HuH-7 (cell line): ENCODE data around the gene IGSF10.
A peak's percentile ranks its signal among the peaks of the same experiment; 100 is the strongest.
"Not testable (repeated sequence)": the region's sequence is repeated elsewhere in the genome, so short reads cannot be mapped to it uniquely, and the experiment has no call there.

Experiments
- DNase-seq: peaks from one replicate; pipeline ENCODE4 v3.0.0; 2011; ENCODE audit warnings: low spot score

Gene IGSF10

DNA sequence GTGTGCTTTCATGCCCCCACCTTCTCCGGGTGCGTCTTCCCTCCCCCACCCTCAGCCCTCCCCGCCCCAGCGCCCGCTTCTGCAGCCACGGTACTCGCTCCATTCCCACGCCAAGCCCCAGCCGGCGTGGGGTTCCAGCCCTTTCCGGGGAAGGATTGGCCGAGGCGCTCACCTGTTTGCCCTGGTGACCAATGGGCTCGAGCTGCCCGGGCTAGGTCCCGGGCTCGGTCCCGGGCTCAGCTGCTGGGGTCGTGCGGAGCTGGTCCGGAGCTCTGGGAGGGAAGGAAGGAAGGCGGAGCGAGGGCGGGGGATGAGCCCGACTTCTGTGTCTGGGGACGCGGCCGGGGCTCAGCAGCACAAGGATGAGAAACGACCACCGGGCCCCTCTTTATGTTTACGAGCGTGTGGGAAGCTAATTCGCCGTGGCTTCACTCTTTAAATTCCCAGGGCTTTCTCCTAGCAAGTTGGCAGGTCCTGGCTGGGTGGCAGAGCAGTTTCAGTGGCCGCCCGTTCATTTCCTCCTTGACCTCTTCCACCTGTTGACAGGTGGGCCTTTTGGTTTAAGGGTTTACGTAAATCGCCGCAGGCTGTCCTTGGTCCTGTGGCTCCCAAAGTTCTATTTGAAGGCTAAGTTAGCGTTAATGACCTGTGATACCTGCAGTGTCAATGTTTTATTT lies at the start of gene IGSF10:
TSS of gene IGSF10 (minus strand) at position 288 of the 677 bp plus-strand sequence. CDS start 2,352 bp downstream, outside the sequence.
- DNase-seq, result peak; percentile 39

DNA sequence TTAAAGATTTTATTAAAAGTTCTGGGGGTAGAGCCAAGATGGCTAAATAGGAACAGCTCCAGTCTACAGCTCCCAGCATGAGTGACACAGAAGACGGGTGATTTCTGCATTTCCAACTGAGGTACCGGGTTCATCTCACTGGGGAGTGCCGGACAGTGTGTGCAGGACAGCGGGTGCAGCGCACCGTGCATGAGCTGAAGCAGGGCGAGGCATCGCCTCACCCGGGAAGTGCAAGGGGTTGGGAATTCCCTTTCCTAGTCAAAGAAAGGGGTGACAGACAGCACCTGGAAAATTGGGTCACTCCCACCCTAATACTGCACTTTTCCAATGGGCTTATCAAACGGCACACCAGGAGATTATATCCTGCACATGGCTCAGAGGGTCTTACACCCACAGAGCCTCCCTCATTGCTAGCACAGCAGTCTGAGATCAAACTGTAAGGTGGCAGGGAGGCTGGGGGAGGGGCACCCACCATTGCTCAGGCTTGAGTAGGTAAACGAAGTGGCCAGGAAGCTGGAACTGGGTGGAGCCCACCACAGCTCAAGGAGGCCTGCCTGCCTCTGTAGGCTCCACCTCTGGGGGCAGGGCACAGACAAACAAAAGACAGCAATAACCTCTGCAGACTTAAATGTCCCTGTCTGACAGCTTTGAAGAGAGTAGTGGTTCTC lies 48.7 kb upstream of the IGSF10 start:
- not testable (repeated sequence) for DNase-seq

DNA sequence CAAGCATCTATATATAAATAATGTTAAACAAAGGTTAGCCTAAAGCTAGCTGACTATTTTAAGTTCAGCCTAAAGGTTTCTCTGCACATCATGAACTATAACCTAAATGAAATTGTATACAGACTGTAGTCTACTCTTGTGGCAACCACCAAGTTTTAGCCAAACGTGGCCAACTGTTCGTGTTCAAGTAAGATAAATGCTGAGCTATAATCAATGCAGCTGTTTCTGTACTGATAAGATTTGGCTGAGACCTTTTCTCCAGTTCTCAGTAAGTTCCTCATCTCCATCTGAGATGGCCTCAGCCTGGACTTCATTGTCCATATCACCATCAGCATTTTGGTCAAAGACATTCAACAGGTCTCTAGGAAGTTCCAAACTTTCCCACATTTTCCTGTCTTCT lies 43.7 kb upstream of the IGSF10 start:
- no peak for DNase-seq

GRCh38 chr3:151503074-151503473 lies 42.2 kb upstream of the IGSF10 start:
- no peak for DNase-seq

- no peak for DNase-seq
These were observed 41.2 kb upstream of the IGSF10 start for GRCh38 chr3:151501923-151502632.

DNA sequence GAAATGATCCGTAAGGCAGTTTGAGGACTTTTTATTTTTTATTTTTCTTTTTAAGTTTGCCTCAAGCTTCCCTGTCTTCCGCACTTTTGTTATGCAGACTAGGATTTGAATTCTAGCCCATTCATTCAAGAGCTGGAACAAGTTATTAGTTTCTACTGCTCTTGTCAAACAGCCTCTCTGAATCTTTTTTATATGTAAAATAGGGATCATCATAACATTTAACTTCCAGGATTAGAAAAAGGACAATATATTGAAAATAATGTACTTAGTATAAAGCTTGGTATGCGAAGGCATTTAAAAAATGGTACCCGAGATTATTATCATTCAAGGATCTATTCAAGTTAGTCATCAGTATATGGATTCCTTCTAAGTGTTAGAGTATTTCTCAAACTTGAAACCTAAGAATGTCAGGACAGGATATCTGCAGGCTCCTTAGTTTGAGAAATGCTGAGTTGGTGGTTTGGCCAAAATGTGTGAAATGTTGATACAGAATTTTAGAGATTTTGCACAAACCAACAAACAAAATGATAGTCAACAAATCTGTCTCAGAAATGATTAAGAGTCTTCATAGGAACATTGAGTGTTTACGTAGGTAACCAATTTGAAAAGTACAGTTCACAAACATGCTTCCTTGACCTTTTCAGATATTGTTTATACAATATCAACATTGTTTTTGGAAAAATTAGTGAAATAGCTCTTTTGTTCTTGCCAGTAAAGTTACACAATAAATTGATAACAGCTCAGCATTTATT lies 40.5 kb upstream of the IGSF10 start:
- DNase-seq, result no peak

- no peak for DNase-seq
These were observed 38.3 kb upstream of the IGSF10 start for GRCh38 chr3:151499168-151499567.

- DNase-seq, result no peak
These were observed 30.7 kb upstream of the IGSF10 start for GRCh38 chr3:151491525-151491924.

DNA sequence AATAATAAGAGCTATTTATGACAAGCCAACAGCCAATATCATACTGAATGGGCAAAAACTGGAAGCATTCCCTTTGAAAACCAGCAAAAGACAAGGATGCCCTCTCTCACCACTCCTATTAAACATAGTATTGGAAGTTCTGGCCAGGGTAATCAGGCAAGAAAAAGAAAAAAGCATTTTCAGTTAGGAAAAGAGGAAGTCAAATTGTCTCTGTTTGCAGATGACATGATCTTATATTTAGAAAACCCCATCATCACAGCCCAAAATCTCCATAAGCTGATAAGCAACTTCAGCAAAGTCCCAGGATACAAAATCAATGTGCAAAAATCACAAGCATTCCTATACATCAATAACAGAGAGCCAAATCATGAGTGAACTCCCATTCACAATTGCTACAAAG lies 27.0 kb upstream of the IGSF10 start:
- DNase-seq, result not testable (repeated sequence)

DNA sequence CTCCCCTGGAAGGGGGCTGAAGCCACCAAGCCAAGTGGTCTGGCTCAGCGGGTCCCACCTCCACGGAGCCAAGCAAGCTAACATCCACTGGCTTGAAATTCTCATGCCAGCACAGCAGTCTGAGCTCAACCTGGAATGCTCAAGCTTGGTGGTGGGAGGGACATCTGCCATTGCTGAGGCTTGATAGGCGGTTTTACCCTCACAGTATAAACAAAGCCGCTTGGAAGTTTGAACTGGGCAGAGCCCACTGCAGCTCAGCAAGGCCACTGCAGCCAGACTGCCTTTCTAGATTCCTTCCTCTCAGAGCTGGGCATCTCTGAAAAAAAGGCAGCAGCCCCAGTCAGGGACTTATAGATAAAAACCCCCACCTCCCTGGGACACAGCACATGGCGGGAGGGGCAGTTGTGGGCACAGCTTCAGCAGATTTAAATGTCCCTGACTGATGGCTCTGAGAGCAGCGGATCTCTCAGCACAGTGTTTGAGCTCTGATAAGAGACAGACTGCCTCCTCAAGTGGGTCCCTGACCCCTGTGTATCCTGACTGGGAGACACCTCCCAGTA lies 23.2 kb upstream of the IGSF10 start:
- no peak for DNase-seq

DNA sequence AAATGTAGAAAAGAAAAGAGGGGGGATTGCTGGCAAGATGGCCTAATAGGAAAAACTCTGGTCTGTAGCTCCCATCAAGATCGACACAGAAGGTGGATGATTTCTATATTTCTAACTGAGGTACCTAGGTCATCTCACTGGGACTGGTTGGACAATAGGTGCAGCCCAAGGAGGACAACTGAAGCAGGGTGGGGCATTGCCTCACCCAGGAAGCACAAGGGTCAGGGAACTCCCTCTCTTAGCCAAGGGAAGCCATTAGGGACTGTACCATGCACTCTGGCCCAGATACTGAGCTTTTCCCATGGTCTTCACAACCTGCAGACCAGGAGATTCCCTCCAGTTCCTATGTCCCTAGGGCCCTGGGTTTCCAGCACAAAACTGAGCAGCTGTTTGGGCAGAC lies 22.6 kb upstream of the IGSF10 start:
- DNase-seq, result no peak

- no peak for DNase-seq
These were observed 19.6 kb upstream of the IGSF10 start for GRCh38 chr3:151480492-151480891.

DNA sequence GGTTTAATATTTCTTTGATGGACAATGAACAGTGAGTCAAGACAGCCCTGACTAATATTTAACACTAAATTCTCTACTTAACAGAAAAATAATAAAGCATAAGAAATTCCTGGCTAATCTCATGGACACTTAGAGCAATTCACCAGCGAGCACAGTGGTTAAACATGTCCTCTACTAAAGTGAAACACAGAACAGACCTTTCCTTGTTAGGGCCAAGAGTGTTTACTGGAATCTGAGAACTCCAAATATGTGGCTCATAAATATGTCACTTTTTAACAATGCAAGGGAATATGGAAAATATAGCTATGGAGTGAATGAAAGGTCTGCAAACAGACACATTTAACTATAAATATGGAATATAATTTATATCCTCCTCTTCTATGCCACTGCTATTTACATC lies 18.6 kb upstream of the IGSF10 start:
- DNase-seq, result no peak

GRCh38 chr3:151478335-151478697 lies 17.5 kb upstream of the IGSF10 start:
- no peak for DNase-seq

DNA sequence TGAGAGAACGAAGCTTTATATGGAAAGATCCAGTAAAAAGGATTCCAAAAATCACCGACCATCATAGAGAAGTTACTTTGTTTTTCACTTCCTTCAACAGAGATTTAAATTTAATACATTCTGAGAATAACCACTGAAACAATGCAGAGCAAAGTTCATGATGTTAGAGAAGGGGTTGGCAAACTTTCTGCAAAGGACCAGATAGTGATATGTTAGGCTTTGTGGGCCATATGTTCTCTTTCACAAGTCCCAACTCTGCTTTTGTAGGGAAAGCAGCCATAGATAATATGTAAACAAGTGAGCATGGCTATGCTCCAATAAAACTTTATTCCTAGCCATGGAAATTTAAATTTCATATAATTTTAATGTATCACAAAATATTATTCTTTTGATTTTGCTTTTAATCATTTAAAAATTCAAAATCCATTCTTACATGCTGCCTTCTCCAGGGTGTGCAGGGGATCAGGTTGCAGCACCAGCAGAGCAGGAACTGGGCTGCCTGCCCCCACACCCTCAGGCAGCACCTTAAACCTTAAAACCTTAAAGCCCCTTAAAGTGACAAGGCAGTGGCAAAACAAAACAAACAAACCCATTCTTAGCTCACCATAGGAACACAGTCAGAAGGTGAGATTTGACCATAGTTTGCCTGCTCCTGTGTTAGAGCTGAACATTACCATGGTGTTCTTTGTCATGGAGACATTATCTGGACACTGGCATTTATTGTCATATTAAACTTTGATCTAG lies 16.9 kb upstream of the IGSF10 start:
- no peak for DNase-seq

DNA sequence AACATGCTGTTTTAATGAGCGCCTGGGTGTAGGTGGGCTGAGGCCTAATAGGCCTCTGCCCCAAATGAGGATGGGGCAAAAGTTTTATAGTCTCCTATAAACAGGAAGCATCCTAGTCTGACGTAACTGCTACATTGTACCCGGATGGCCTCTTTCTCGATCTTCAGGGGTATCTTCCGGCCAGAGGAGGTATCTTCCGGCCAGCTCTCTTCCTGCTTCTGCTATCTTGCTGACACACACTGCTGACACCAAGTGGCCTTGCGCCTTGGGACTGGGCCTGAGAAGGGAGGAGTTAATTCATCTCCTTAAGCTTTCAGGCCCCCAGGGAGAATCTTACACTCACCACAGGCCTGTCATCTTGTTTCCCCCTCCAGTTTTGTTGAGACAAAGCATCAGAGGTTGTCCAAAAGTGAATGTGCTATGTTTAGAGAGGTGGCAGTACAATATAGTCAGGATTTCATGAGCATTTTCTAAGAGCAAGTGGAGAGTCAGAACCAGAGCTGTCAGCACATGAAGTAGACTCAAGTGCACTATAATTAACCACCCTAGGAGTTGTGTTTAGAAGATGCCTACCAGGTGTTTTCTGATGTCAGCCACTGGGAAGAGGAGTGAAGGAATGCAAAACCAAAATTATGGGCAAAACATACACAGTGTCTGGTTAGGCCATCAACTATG lies 15.6 kb upstream of the IGSF10 start:
- no peak for DNase-seq

DNA sequence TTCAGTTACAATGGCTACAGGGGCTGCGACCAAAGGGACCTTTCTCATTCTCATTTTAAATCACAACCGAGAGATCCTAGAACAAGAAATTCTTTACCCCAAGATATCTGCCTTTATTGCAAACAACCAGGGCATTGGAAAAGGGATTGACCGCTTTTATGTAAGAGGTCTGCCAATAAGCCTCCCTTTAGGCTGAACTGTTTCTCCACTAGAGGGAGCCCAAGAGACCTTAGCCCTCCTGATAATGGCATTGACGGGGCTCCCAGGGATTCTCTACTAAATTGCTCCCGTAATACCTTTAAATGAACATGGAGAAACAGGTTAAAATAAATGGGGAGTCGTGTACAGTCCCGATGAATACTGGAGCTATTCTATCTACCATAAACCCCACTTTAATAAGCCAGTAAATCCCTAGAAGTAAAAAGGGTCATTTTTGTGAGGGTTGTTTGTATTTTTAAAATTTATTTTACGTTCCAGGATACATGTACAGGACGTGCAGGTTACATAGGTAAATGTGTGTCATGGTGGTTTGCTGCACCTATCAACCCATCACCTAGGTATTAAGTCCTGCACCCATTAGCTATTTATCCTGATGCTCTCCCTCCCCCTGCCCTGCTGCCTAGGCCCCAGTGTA lies 7.5 kb upstream of the IGSF10 start:
- peak; percentile 30 for DNase-seq

DNA sequence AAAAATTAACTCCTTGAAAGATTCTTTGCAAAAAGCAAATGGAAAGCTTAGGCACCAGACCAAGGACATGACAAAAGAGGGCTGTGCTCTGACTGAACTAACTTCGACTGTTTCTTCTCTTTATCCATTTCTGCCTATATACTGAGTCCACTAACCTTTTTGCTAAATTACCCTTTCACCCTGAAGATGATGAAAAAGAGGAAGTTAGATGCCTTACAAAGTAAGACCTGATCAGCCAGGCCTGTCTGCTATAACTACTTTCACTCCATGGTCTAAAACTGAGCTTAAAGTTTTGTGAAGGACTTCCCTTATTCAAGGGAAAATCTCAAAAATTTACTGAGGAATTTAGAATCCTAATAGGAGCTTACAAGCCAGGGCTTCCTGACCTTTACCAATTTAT lies 6.2 kb upstream of the IGSF10 start:
- DNase-seq, result no peak

DNA sequence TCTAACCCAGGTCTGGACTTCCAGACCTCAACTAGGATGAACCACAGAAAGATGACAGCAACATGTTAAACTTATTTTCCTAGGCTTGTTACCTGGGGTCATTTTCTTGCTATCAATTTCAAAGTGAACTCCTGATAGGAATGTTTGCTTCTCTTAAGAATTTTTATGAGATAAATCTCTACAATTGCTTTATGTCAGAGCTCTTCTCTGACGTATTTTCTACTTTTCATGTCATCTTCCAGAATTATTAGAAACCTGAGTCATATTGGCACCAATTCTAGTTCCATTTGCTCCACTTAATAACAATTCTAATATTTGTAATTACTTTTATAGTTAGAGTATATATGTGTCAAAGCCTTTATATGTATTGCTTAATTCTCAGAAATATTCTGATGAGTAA lies 2.1 kb upstream of the IGSF10 start:
- DNase-seq, result no peak

GRCh38 chr3:151462278-151462780 lies 1.5 kb upstream of the IGSF10 start:
- no peak for DNase-seq
